Peyer's patch (tissue), 4 donors: ENCODE measurements around the gene STX1B. TPM values are rescaled to one million over a fixed set of nuclear protein-coding genes. Genes with fewer than 3 reads are reported as not detected.

ENCODE experiments used
- DNase-seq, 3 donors: peaks; one replicate each; pipeline ENCODE4 v3.0.0-alpha.2; 2017 to 2019
- H3K27ac ChIP-seq, 4 donors: fragments of 200-600 bp; sonication (generic); one replicate each; pipeline ENCODE4 v1.5.1; 2016 to 2019
- H3K27me3 ChIP-seq, 2 donors: fragments of 200-600 bp; sonication (generic); one replicate each; pipeline ENCODE4 v1.5.1; 2019
- H3K36me3 ChIP-seq, 3 donors: fragments of 200-600 bp; sonication (generic); one replicate each; pipeline ENCODE4 v1.5.1; 2016 to 2019
- H3K4me1 ChIP-seq, 4 donors: fragments of 200-600 bp; sonication (generic); one replicate each; pipeline ENCODE4 v1.5.1; 2016 to 2019
- H3K4me3 ChIP-seq, 4 donors: fragments of 200-600 bp; sonication (generic); 1 replicate in 3 of 4; 2 replicates in 1 of 4; pipeline ENCODE4 v1.5.1; 2016 to 2019; ENCODE audit warnings: mild to moderate bottlenecking in 1 of 4
- H3K9me3 ChIP-seq, 4 donors: fragments of 200-600 bp; sonication (generic); one replicate each; pipeline ENCODE4 v1.5.1; 2016 to 2019; ENCODE audit warnings: mild to moderate bottlenecking in 1 of 4
- POLR2A ChIP-seq, 2 donors: fragments of 450-650 bp; IDR thresholded peaks; one replicate each; pipeline ENCODE4 v1.5.1; 2017; ENCODE audit warnings: antibody characterized with exemption in 2 of 2, mild to moderate bottlenecking in 2 of 2, moderate library complexity in 2 of 2
- total RNA-seq, 4 donors: library from RNA; depleted of rRNA; stranded (reverse); fragments of >200 nt; gene quantifications; one replicate each; pipeline ENCODE4 v1.1.0, GENCODE V29; 2016
- TF ChIP-seq, protein P1 (sequence below), 6 experiments: fragments of 450-650 bp in 4 of 6; fragments of 200-600 bp in 2 of 6; sonication (generic) in 1 of 6; IDR thresholded peaks; one replicate each; pipeline ENCODE4 v1.5.1; 2017 to 2019; ENCODE audit warnings: antibody characterized with exemption in 6 of 6, mild to moderate bottlenecking in 3 of 6, moderate library complexity in 1 of 6

The STX1B gene
- total RNA-seq, 4 donors from 2014 or later: 0.18 to 1.3 (median 1.0) TPM; not detected in 1

DNA sequence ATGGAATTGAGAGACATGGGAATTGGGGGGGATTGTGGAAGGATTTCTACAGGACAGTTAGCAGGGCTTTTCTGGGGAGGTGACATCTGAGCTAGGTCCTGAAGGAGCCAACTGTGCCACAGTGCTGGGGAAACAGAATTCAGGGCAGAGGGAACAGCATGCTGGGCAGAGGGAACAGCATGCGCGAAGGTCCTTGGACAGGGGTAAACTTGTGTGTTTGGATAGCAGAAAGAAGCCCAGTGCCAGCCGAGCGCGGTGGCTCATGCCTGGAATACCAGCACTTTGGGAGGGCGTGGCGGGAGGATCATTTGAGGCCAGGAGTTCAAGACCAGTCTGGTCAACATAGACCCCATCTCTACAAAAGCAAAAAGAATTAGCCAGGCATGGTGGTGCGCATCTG, 3.8 kb downstream of the STX1B start:
- DNase-seq: no peak
- Histone ChIP-seq H3K36me3 (no peaks in the 10 kb centered on the region), H3K4me1 (peaks cover 0 to 7% (median 2%) of the 10 kb centered on the region in 4 donors), H3K27ac (no peak overlapping the region), H3K9me3 (no peaks in the 10 kb centered on the region), H3K27me3 (peaks cover 0 to 15% of the 10 kb centered on the region in 2 donors), H3K4me3 (no peak overlapping the region)
- no peak for TF ChIP-seq POLR2A (IDR thresholded peaks at IDR 0.05)
- TF ChIP-seq, protein P1, sequence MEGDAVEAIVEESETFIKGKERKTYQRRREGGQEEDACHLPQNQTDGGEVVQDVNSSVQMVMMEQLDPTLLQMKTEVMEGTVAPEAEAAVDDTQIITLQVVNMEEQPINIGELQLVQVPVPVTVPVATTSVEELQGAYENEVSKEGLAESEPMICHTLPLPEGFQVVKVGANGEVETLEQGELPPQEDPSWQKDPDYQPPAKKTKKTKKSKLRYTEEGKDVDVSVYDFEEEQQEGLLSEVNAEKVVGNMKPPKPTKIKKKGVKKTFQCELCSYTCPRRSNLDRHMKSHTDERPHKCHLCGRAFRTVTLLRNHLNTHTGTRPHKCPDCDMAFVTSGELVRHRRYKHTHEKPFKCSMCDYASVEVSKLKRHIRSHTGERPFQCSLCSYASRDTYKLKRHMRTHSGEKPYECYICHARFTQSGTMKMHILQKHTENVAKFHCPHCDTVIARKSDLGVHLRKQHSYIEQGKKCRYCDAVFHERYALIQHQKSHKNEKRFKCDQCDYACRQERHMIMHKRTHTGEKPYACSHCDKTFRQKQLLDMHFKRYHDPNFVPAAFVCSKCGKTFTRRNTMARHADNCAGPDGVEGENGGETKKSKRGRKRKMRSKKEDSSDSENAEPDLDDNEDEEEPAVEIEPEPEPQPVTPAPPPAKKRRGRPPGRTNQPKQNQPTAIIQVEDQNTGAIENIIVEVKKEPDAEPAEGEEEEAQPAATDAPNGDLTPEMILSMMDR (IDR thresholded peaks at IDR 0.05): no peak

DNA sequence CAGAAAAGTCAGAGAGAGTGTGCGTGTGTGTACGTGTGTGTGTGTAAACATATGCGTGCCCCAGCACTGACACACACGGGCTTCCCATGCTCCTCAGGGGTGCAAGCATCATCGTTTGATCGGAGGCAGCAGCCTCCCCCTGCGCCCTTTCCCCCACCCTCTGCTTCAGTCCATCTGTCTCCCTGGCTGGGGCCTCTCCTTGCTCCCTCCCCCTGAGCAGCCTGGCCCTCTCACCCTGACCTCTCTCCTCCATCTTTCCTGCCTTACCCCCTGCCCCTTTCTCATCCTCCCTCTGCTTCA, 4.4 kb downstream of the STX1B start:
- Histone ChIP-seq H3K27me3 (peaks cover 0 to 13% of the 10 kb centered on the region in 2 donors), H3K4me3 (no peak overlapping the region)
- no peak for TF ChIP-seq POLR2A (IDR thresholded peaks at IDR 0.05)
- TF ChIP-seq, protein P1 (IDR thresholded peaks at IDR 0.05): no peak

DNA sequence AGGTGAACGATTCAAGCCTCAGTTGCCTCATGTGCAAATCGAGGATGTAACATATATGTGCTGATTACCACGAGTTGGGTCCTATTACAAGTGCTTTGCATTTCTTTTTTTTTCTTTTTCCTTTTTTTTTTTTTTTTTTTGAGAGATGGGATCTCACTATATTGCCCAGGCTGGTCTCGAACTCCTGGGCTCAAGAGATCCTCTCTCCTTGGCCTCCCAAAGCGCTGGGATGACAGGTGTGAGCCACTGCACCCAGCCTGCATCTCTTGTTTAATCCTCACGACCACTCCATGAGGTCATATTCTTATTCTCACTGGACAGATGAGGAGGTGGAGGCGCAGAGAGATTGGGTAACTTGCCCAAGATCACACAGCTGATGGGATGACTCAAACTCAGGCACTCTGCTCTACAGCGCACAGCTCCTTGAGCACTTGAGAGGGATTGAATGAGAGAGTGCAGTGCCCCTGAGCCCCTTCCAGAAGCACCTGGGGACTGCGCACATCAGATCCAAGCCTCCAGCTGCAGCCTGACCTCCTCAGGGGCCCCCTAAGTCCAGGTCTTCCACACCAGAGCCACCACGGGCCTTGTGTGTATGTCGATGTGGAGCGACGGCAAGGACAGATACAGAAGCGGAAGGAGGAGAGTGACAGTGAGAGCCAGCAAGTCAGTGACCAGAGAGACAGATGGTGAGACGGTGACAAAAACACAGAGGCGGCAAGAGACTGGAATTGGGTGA, 4.9 kb downstream of the STX1B start:
- DNase-seq: no peak
- Histone ChIP-seq H3K36me3 (no peaks in the 10 kb centered on the region), H3K27ac (no peak overlapping the region), H3K4me1 (no peaks in the 10 kb centered on the region), H3K27me3 (peaks cover 0 to 8% of the 10 kb centered on the region in 2 donors), H3K4me3 (no peak overlapping the region), H3K9me3 (no peaks in the 10 kb centered on the region)
- TF ChIP-seq, protein P1 (IDR thresholded peaks at IDR 0.05): no peak
- no peak for TF ChIP-seq POLR2A (IDR thresholded peaks at IDR 0.05)

More for the DNA sequence above, 4.4 kb downstream of the STX1B start:
- Histone ChIP-seq H3K9me3 (no peaks in the 10 kb centered on the region), H3K36me3 (no peaks in the 10 kb centered on the region), H3K27ac (no peak overlapping the region), H3K4me1 (peaks cover 0 to 4% (median 2%) of the 10 kb centered on the region in 4 donors)
- no peak for DNase-seq

DNA sequence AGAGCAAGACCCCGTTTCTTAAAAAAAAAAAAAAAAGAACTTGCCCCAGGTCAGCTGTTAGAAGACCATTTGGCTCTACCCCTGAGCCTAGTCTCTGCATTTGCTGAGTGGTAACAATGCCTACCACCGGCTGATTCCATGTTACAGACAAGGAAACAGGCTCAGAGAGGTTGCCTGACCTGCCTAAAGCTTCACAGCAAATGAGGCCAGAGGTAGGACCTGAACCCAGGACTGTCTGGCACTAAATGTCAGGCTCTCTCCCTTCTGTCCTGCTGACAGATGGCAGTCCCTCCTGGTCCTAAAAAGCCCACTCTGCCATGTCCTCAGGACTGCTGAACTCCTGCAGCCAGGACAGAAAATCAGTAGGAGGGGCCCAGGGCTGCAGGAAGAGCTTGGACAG, 5.8 kb downstream of the STX1B start:
- Histone ChIP-seq H3K27me3 (peaks cover 0 to 3% of the 10 kb centered on the region in 2 donors), H3K4me1 (no peaks in the 10 kb centered on the region), H3K27ac (no peak overlapping the region), H3K4me3 (no peak overlapping the region), H3K36me3 (no peaks in the 10 kb centered on the region), H3K9me3 (no peaks in the 10 kb centered on the region)
- no peak for DNase-seq
- TF ChIP-seq, protein P1 (IDR thresholded peaks at IDR 0.05): no peak
- no peak for TF ChIP-seq POLR2A (IDR thresholded peaks at IDR 0.05)

DNA sequence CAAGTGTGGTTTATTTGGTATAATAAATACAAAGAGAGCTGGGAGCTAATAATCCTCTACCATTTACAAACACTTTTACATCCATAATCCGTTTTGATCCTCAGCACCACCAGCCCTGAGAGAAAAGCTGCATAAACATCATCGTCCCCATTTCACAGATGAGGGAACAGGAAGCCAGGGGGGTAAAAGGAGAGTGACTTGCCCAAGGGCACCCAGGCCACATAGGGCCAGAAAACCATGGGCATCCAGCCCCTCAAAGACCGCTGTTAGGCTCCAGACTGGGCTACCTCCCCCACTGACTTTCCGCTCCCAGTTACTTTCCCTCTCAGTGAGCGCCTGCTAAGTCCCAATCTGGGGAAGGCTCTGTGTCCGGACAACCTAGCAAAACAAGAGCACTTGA, 6.7 kb downstream of the STX1B start:
- H3K27ac ChIP-seq: no peak overlapping the region
- H3K4me3 ChIP-seq: no peak overlapping the region
- no peak for DNase-seq
- no peaks in the 10 kb centered on the region for H3K36me3 ChIP-seq
- no peaks in the 10 kb centered on the region for H3K9me3 ChIP-seq
- no peak for TF ChIP-seq POLR2A (IDR thresholded peaks at IDR 0.05)
- TF ChIP-seq, protein P1 (IDR thresholded peaks at IDR 0.05): no peak
- H3K27me3 ChIP-seq: no peaks in the 10 kb centered on the region
- no peaks in the 10 kb centered on the region for H3K4me1 ChIP-seq
